Endothelial cell of umbilical vein (primary cell): ENCODE measurements around the gene ZNF302. TPM values are rescaled to one million over a fixed set of nuclear protein-coding genes. Genes with fewer than 3 reads are reported as not detected.

Experiments
- BruUV-seq: library from RNA; stranded (reverse); fragments of 400-500 nt; replicated peaks from 2 replicates; lab custom pipeline; 2021; lab: Mats Ljungman, UMichigan
- CTCF ChIA-PET: fragments of 300-600, 350-600 bp; sonication (Branson Sonifier 250); formaldehyde crosslinking; loops from one replicate; lab custom pipeline; 2021; ENCODE audit warnings: antibody characterized with exemption, inconsistent platforms; lab: Charles Lee
- POLR2A ChIA-PET: fragments of 300-600, 350-600 bp; sonication (Branson Sonifier 250); formaldehyde crosslinking; loops from one replicate; lab custom pipeline; 2021; ENCODE audit warnings: antibody characterized with exemption, inconsistent platforms; lab: Charles Lee
- DNase-seq: peaks from one replicate; pipeline ENCODE4 v3.0.0-alpha.2; 2011; ENCODE audit warnings: low read depth, low spot score
- FAIRE-seq: peaks from 2 replicates; lab custom pipeline; 2011; peaks lifted over from hg19 to GRCh38; lab: Jason Lieb, UNC
- H2AFZ ChIP-seq: 2 replicates; pipeline ENCODE4 v1.6.0; 2012; ENCODE audit warnings: low read depth, low read length, control low read depth, inconsistent platforms
- H3K27ac ChIP-seq: 2 replicates; pipeline ENCODE4 v1.5.1; 2011; ENCODE audit warnings: low read depth, mild to moderate bottlenecking, control low read depth, low read length, moderate library complexity; ENCODE audit not compliant: insufficient read depth
- H3K27me3 ChIP-seq, 2 experiments: 2 replicates each; pipeline versions ENCODE4 v1.6.0 to v1.6.1; 2011; ENCODE audit warnings: low read length in 2 of 2, mixed read lengths in 1 of 2; ENCODE audit not compliant: control insufficient read depth in 2 of 2, insufficient read depth in 2 of 2
- H3K36me3 ChIP-seq, 2 experiments: 2 replicates in 1 of 2; 3 replicates in 1 of 2; pipeline ENCODE4 v1.5.1; 2011; ENCODE audit warnings: low read length in 2 of 2, mild to moderate bottlenecking in 1 of 2, moderate library complexity in 1 of 2; ENCODE audit not compliant: control insufficient read depth in 2 of 2, insufficient read depth in 2 of 2; ENCODE audit errors: extremely low read depth in 1 of 2
- H3K4me1 ChIP-seq: 3 replicates; pipeline ENCODE4 v1.5.1; 2011; ENCODE audit warnings: mild to moderate bottlenecking, low read length; ENCODE audit not compliant: control insufficient read depth, insufficient read depth; ENCODE audit errors: extremely low read depth
- H3K4me2 ChIP-seq: 2 replicates; pipeline ENCODE4 v1.6.1; 2011; ENCODE audit warnings: low read length, control low read depth, mixed read lengths; ENCODE audit not compliant: insufficient read depth
- H3K4me3 ChIP-seq, 3 experiments: fragments of 200-600 bp in 1 of 3; sonication (generic), shearing (Covaris generic) in 1 of 3; replicated peaks in 1 of 3; 2 replicates each; pipeline ENCODE4 v1.5.1; 2011 to 2016; ENCODE audit warnings: control low read depth in 3 of 3, low read length in 3 of 3, mild to moderate bottlenecking in 2 of 3, inconsistent platforms in 1 of 3, low read depth in 1 of 3, moderate library complexity in 1 of 3; ENCODE audit not compliant: insufficient read depth in 1 of 3
- H3K79me2 ChIP-seq: 2 replicates; pipeline ENCODE4 v1.6.0; 2012; ENCODE audit warnings: low read length, inconsistent platforms; ENCODE audit not compliant: control insufficient read depth, insufficient read depth
- H3K9ac ChIP-seq: replicated peaks from 2 replicates; pipeline ENCODE3; 2011; ENCODE audit warnings: low read length, control low read depth; ENCODE audit not compliant: insufficient read depth; ENCODE audit errors: extremely low read depth
- H3K9me1 ChIP-seq: replicated peaks from 3 replicates; pipeline ENCODE4 v1.6.0; 2011; ENCODE audit warnings: mild to moderate bottlenecking, low read length; ENCODE audit not compliant: control insufficient read depth, insufficient read depth; ENCODE audit errors: extremely low read depth
- H3K9me3 ChIP-seq: replicated peaks from 2 replicates; pipeline ENCODE4 v1.5.1; 2012; ENCODE audit warnings: low read length, inconsistent platforms; ENCODE audit not compliant: control insufficient read depth, insufficient read depth
- H4K20me1 ChIP-seq: replicated peaks from 2 replicates; pipeline ENCODE3; 2011; ENCODE audit warnings: mild to moderate bottlenecking, low read length; ENCODE audit not compliant: control insufficient read depth, insufficient read depth; ENCODE audit errors: extremely low read depth
- EZH2 ChIP-seq: IDR thresholded peaks from 2 replicates; pipeline ENCODE4 v1.6.1; 2012; ENCODE audit warnings: borderline replicate concordance, low read depth, mild to moderate bottlenecking, moderate library complexity, low read length, inconsistent platforms; ENCODE audit not compliant: severe bottlenecking
- FOS ChIP-seq: IDR thresholded peaks from 2 replicates; pipeline ENCODE4 v1.6.1; 2011; ENCODE audit warnings: mild to moderate bottlenecking, low read length, moderate library complexity, borderline replicate concordance; ENCODE audit not compliant: insufficient read depth
- GATA2 ChIP-seq: IDR thresholded peaks from 2 replicates; pipeline ENCODE4 v1.7.0; 2011; ENCODE audit warnings: low read depth, mild to moderate bottlenecking, moderate library complexity, mixed read lengths, low read length; ENCODE audit not compliant: insufficient read length, insufficient read depth
- JUN ChIP-seq: IDR thresholded peaks from 2 replicates; pipeline ENCODE4 v1.6.1; 2011; ENCODE audit warnings: borderline replicate concordance, low read depth; ENCODE audit not compliant: insufficient read length, insufficient read depth
- MYC ChIP-seq: IDR thresholded peaks from one replicate; pipeline ENCODE4 v1.6.1; 2011; ENCODE audit warnings: mild to moderate bottlenecking, low read depth, low read length
- POLR2A ChIP-seq: IDR thresholded peaks from 2 replicates; pipeline ENCODE4 v1.6.1; 2012; ENCODE audit warnings: low read depth, mild to moderate bottlenecking, control low read depth, low read length
- POLR2AphosphoS5 ChIP-seq: IDR thresholded peaks from 2 replicates; pipeline ENCODE4 v1.6.1; 2012; ENCODE audit warnings: low read depth, mild to moderate bottlenecking, control low read depth, low read length, moderate library complexity; ENCODE audit not compliant: insufficient read depth
- dilution Hi-C: fragments of 300-500 bp; cut with MboI; formaldehyde crosslinking; loops from one replicate; pipeline ENCODE4 v1.15.0; 2019; ENCODE audit warnings: low sequenced_read_pairs; ENCODE audit not compliant: extremely low pct_ligation_motif_present
- intact Hi-C: fragments of 100-400 bp; cut with micrococcal nuclease; formaldehyde crosslinking; loops from one replicate; pipeline ENCODE4 v1.10.0; 2022
- polyA plus RNA-seq, 4 experiments: library from polyadenylated mRNA; depleted of rRNA in 3 of 4; stranded (reverse) in 3 of 4; unstranded in 1 of 4; fragments of >200 nt; gene quantifications; 2 replicates each; pipeline versions ENCODE4 v1.2.1 to v1.2.3, GENCODE V29; 2011 to 2012; ENCODE audit warnings: missing spikeins in 1 of 4
- total RNA-seq: library from RNA; stranded (reverse); gene quantifications from 2 replicates; pipeline ENCODE4 v1.2.3, GENCODE V29; 2021
- TF ChIP-seq, protein P1 (sequence below), 2 donors: IDR thresholded peaks; 1 replicate in 1 of 2; 2 replicates in 1 of 2; pipeline ENCODE4 v1.5.1; 2011; ENCODE audit warnings: low read length in 2 of 2, mild to moderate bottlenecking in 2 of 2, moderate library complexity in 2 of 2, control low read depth in 1 of 2, inconsistent platforms in 1 of 2, low read depth in 1 of 2; ENCODE audit not compliant: insufficient read depth in 1 of 2; ENCODE audit errors: extremely low read depth in 1 of 2
- TF ChIP-seq, protein P2 (sequence below): IDR thresholded peaks from 2 replicates; pipeline ENCODE4 v1.6.1; 2011; ENCODE audit not compliant: insufficient read depth, insufficient read length

Gene ZNF302
- total and polyA plus RNA-seq, 2 donors (not counting 3 experiments of a cell fraction or from before 2014, with no cell fraction given): 8.1 to 15.6 TPM

DNA sequence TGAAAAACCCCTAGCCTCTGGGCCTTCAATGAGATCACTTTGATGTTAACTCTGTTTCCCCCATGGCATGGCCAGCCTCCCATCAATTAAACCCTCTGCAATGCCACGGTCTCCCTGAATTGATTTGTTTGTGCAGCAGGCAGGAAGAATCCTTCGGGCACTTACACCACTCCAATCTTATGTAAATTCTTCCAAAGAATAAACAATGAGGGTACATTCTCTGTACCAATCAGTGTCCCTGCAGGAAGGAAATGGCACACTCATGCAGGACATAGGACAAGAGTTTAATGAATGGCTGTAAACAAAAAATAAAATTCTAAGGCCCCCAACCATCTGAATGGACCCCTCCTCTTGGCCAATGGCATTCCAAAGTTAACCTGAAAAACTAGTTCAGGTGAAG lies 22.7 kb upstream of the ZNF302 start:
- no peaks in the 10 kb centered on the region for H3K27me3 ChIP-seq
- TF ChIP-seq JUN (no peak), EZH2 (no peak), POLR2AphosphoS5 (no peak), MYC (no peak), POLR2A (no peak), GATA2 (no peak), FOS (no peak)
- TF ChIP-seq, protein P1, sequence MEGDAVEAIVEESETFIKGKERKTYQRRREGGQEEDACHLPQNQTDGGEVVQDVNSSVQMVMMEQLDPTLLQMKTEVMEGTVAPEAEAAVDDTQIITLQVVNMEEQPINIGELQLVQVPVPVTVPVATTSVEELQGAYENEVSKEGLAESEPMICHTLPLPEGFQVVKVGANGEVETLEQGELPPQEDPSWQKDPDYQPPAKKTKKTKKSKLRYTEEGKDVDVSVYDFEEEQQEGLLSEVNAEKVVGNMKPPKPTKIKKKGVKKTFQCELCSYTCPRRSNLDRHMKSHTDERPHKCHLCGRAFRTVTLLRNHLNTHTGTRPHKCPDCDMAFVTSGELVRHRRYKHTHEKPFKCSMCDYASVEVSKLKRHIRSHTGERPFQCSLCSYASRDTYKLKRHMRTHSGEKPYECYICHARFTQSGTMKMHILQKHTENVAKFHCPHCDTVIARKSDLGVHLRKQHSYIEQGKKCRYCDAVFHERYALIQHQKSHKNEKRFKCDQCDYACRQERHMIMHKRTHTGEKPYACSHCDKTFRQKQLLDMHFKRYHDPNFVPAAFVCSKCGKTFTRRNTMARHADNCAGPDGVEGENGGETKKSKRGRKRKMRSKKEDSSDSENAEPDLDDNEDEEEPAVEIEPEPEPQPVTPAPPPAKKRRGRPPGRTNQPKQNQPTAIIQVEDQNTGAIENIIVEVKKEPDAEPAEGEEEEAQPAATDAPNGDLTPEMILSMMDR (IDR thresholded peaks at IDR 0.05; ENCODE audit: extremely low read depth in 1 of 2, insufficient read depth in 1 of 2, low read depth in 1 of 2, low read length in 2 of 2): no peak
- TF ChIP-seq, protein P2, sequence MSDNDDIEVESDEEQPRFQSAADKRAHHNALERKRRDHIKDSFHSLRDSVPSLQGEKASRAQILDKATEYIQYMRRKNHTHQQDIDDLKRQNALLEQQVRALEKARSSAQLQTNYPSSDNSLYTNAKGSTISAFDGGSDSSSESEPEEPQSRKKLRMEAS: no peak
- no peaks in the 10 kb centered on the region for H3K9me3 ChIP-seq
- no peak overlapping the region for H2AFZ ChIP-seq
- dilution Hi-C loops (no loop called here), intact Hi-C loops (no loop called here)
- H3K4me2 ChIP-seq: no peak overlapping the region
- no peak overlapping the region for H3K4me3 ChIP-seq
- H3K79me2 ChIP-seq: no peaks in the 10 kb centered on the region
- ChIA-PET POLR2A (no interaction called here), CTCF (no interaction called here)
- H3K4me1 ChIP-seq: no peaks in the 10 kb centered on the region
- FAIRE-seq: no peak
- H3K9ac ChIP-seq: no peak overlapping the region
- no peak for DNase-seq
- no TSS peak for BruUV-seq
- H4K20me1 ChIP-seq: no peaks in the 10 kb centered on the region
- H3K9me1 ChIP-seq: no peaks in the 10 kb centered on the region
- H3K27ac ChIP-seq: no peak overlapping the region
- H3K36me3 ChIP-seq: no peaks in the 10 kb centered on the region
